Testis (tissue), 5 donors: ENCODE data around the gene TTC32. TPM values are rescaled to one million over a fixed set of nuclear protein-coding genes. Genes with fewer than 3 reads are reported as not detected.

Source experiments
- DNase-seq: peaks from one replicate; pipeline ENCODE4 v3.0.0-alpha.2; 2019
- H3K27ac ChIP-seq, 2 donors: fragments of 200-600 bp; sonication (generic); one replicate each; pipeline ENCODE4 v1.5.1; 2019
- H3K27me3 ChIP-seq: fragments of 200-600 bp; sonication (generic); one replicate; pipeline ENCODE4 v1.5.1; 2019
- H3K36me3 ChIP-seq: fragments of 200-600 bp; sonication (generic); one replicate; pipeline ENCODE4 v1.5.1; 2017; ENCODE audit warnings: low read depth; ENCODE audit errors: missing control alignments
- H3K4me1 ChIP-seq: fragments of 200-600 bp; sonication (generic); one replicate; pipeline ENCODE4 v1.5.1; 2019
- H3K4me3 ChIP-seq, 2 donors: fragments of 200-600 bp; sonication (generic); one replicate each; pipeline ENCODE4 v1.5.1; 2017 to 2019
- H3K9me3 ChIP-seq: fragments of 200-600 bp; sonication (generic); one replicate; pipeline ENCODE4 v1.5.1; 2017
- CTCF ChIP-seq, 3 experiments: fragments of 450-650 bp in 2 of 3; fragments of 200-600 bp in 1 of 3; sonication (generic) in 1 of 3; IDR thresholded peaks; one replicate each; pipeline ENCODE4 v1.5.1; 2016 to 2019; ENCODE audit warnings: antibody characterized with exemption in 3 of 3, mild to moderate bottlenecking in 2 of 3, moderate library complexity in 1 of 3
- POLR2A ChIP-seq: fragments of 450-650 bp; IDR thresholded peaks from one replicate; pipeline ENCODE4 v1.6.1; 2017; ENCODE audit warnings: antibody characterized with exemption, mild to moderate bottlenecking, moderate library complexity
- WGBS, 2 donors: methylation state at CpG; one replicate each; pipeline ENCODE4 v1.1.5; 2018; 5-methylcytosine and 5-hydroxymethylcytosine counted together
- intact Hi-C: fragments of 100-400 bp; cut with DNase I; formaldehyde crosslinking; loops from one replicate; pipeline ENCODE4 v1.15.1; 2023; ENCODE audit warnings: low total_unique reads
- long read RNA-seq, 2 donors: transcript quantifications; one replicate each; lab custom pipeline, GENCODE V29; 2026
- polyA plus RNA-seq: library from polyadenylated mRNA; stranded (reverse); fragments of 350-450 nt; fragmentation: Illumina TruSeq; extraction: RNeasy Lipid Tissue Mini Kit (QIAGEN cat#74804); gene quantifications from one replicate; pipeline ENCODE4 v1.2.3, GENCODE V29; 2014; ENCODE audit warnings: low read depth, low replicate concordance; ENCODE audit not compliant: insufficient read depth
- total RNA-seq, 2 donors: library from RNA; depleted of rRNA; stranded (reverse); fragments of >200 nt; gene quantifications; one replicate each; pipeline ENCODE4 v1.2.3, GENCODE V29; 2016

The TTC32 gene
- total RNA-seq = 10 to 100 TPM; 24.4 to 25.6 TPM
- 29.9 TPM for polyA plus RNA-seq
- long read RNA-seq, donor 1, transcript TTC32-201 (3 exons, 822 nt) = major isoform, 8 of 40 reads
- long read RNA-seq, donor 1, transcript TTC32-204 (2 exons, 710 nt) = minor isoform, 6 of 40 reads
- long read RNA-seq, donor 1, partial matches to known transcripts = 19 of 40 reads
- long read RNA-seq, donor 1, other reads (novel, unspliced or antisense) = 7 of 40 reads
- long read RNA-seq, donor 2, partial matches to known transcripts = 10 of 11 reads
- long read RNA-seq, donor 2, other reads (novel, unspliced or antisense) = 0 of 11 reads

GRCh38 chr2:19901442-19902215 is at the start of gene TTC32:
TTC32 (minus strand) TSS chr2:19901983; CDS start chr2:19901854, 129 bp downstream.
- Histone ChIP-seq H3K27ac (peak within 1 kb of the TSS; percentile 86 to 87), H3K4me1 (peaks cover 24% of the 10 kb centered on the region), H3K27me3 (no peaks in the 10 kb centered on the region), H3K4me3 (peak within 1 kb of the TSS; percentile 76 to 83), H3K9me3 (no peaks in the 10 kb centered on the region), H3K36me3 (no peaks in the 10 kb centered on the region)
- DNase-seq = peak; percentile 94
- 0 to 1% methylated on average over 21 to 64 of the region's 65 CpGs for WGBS, 2 donors
- TF ChIP-seq POLR2A (no peak), CTCF (IDR thresholded peaks at IDR 0.05) (peak in 1 of 3 experiments; percentile 36)
- intact Hi-C loops = no loop called here

- H3K4me3 ChIP-seq = no peak overlapping the region
- H3K4me1 ChIP-seq = no peaks in the 10 kb centered on the region
- TF ChIP-seq POLR2A (no peak), CTCF (IDR thresholded peaks at IDR 0.05) (no peak)
- intact Hi-C loops = no loop called here
- H3K27ac ChIP-seq = no peak overlapping the region
- DNase-seq = no peak
- H3K36me3 ChIP-seq = no peaks in the 10 kb centered on the region
- H3K27me3 ChIP-seq = no peaks in the 10 kb centered on the region
- H3K9me3 ChIP-seq = no peaks in the 10 kb centered on the region
Observed at GRCh38 chr2:19949071-19949470, 47.3 kb upstream of the TTC32 start.

- Histone ChIP-seq H3K4me1 (no peaks in the 10 kb centered on the region), H3K4me3 (no peak overlapping the region), H3K36me3 (no peaks in the 10 kb centered on the region), H3K9me3 (no peaks in the 10 kb centered on the region), H3K27ac (no peak overlapping the region), H3K27me3 (no peaks in the 10 kb centered on the region)
- intact Hi-C loops = no loop called here
- TF ChIP-seq POLR2A = no peak
- no peak for TF ChIP-seq CTCF (IDR thresholded peaks at IDR 0.05)
- no peak for DNase-seq
- WGBS, 2 donors = 93 to 94% methylated on average over 4 of the region's 4 CpGs
Observed at GRCh38 chr2:19947184-19947940, 45.6 kb upstream of the TTC32 start.

GRCh38 chr2:19944205-19944845 is 42.5 kb upstream of the TTC32 start:
- Histone ChIP-seq H3K4me1 (no peaks in the 10 kb centered on the region), H3K36me3 (no peaks in the 10 kb centered on the region), H3K27me3 (no peaks in the 10 kb centered on the region), H3K9me3 (no peaks in the 10 kb centered on the region), H3K27ac (no peak overlapping the region), H3K4me3 (no peak overlapping the region)
- DNase-seq = no peak
- intact Hi-C loops = no loop called here
- TF ChIP-seq POLR2A (no peak), CTCF (IDR thresholded peaks at IDR 0.05) (no peak)
- 60 to 70% methylated on average over 2 of the region's 2 CpGs for WGBS, 2 donors
